ENCODE results near the gene UBE2J2.

Gene UBE2J2

DNA sequence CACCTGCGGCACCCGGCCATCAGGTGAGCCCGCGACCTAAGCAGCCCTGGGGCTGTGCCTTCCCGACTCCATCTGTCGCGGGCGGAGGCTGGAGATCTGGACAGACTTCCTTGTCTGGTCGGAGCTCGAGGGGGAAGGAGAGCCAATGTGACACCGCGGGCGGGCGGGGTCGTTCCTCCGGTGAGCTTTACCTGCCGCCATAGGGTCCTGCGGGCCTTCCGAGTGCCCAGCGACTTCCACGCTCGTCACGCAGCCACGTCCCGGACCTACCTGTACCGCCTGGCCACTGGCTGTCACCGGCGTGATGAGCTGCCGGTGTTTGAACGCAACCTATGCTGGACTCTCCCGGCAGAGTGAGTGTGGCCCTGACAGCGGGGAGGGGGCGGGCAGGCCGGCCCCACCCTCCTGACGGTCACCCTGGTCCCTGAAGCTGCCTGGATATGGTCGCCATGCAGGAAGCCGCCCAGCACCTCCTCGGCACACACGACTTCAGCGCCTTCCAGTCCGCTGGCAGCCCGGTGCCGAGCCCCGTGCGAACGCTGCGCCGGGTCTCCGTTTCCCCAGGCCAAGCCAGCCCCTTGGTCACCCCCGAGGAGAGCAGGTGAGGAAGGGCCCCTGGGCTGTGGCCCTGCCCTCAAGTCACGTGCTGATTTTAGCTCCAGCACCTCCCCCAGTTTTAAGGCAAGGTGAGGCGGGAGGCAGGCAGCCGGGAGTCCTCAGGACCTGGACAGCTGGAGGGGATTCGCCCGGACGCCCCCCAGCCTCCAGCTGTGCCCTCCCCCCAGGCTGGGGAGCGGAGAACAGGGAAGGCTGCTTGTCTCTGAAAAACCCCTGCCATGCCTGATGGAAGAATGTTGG is 35.8 kb upstream of the UBE2J2 start:
- no peak for DNase-seq (ENCODE audit: low read depth)

DNA sequence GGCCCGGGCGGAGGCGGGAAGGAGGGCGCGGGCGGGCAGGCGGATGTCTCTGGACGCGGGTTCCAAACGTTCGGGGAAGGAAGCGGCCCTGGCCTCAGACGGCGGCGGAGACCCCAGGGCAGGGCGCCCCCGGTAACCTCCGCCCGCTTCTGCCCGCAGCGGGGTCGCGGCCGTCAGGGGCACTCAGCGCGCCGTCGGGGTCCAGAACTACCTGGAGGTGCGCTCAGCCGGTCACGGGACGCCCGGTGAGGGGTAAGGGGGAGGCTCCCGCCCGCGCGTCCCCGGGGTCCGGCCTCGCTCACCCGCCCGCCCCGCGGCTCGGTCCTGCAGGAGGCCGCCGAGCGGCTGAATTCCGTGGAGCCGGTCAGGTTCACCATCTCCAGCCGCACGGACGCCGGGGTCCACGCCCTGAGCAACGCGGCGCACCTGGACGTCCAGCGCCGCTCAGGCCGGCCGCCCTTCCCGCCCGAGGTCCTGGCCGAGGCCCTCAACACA is 35.1 kb upstream of the UBE2J2 start:
- no peak for DNase-seq (ENCODE audit: low read depth)

DNA sequence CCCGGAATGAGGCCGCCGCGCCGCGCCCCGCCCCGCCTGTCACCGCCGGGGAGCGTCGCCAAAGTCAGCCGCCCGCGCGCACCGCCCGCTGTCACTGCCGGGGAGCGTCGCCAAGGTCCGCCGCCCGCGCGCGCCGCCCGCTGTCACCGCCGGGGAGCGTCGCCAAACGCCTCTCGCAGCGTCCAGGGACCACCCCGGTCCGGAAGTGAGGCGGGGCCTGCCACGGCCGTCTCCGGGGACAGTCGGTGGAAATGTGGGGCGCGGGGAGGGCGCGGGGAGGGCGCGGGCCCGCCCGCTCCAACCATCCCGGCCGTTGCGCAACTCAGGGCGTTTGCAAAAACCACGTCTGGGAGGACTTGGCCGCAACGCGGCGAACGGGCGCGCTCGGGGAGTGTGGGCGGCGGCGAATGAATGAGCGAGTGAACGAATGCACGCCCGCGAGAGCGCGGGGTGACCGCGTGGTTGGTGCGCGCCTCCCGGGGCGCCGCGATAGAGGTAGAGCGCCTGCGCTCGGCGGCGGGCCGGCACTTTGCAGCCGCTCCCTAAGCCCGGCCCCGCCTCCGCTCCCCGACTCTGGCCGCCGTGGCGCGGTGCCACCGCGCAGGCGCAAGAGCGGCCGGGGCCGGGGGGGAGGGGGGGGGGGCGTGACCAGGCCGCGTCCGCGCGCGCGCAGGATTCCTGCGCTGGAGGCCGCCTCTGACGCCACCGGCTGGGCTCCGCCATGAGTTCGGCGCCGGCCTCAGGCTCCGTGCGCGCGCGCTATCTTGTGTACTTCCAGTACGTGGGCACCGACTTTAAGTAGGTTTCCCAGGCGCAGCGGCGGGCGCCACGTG is 34.5 kb upstream of the UBE2J2 start, which contains the start of the genes ACAP3 and PUSL1:
Gene ACAP3 (minus strand): TSS at position 8 of the 833 bp plus-strand sequence. CDS start 115 bp downstream, outside the sequence.
Gene PUSL1 (plus strand): TSS at position 675 of the 833 bp plus-strand sequence. CDS start 47 bp downstream, at position 722.
- DNase-seq (ENCODE audit: low read depth), result peak; percentile 81

DNA sequence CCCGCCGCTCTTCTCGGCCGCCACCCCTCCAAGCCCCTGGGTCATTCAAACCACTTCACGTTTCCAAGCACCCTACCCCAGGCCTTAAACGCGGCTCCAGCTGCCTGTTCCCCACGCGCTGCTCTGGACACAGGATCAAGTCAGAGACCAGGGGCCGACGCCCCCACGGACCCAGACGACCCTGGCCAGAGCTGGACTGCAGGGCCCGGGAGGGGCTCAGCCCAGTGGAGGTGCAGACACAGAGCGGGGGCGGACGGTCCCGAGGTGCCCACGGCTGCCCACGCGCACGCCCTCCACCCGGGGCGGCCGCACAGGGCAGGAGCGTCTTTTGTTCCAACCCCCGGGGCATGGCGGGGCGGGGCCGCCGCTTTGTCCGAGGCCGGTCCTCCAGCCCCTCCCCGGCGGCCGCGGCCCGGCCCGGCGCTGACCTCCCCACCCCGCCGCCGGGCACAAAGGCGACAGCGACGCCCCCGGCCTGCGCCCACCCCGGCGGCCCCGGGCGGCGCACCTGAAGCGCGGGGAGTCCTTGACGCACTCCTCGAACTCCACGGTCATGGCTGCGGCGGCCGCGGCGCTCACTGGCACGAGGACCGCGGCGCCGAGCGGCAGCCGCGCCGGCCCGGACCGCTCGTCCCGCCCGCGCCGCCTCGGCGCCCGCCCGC is 33.7 kb upstream of the UBE2J2 start:
- DNase-seq (ENCODE audit: low read depth), result no peak

DNA sequence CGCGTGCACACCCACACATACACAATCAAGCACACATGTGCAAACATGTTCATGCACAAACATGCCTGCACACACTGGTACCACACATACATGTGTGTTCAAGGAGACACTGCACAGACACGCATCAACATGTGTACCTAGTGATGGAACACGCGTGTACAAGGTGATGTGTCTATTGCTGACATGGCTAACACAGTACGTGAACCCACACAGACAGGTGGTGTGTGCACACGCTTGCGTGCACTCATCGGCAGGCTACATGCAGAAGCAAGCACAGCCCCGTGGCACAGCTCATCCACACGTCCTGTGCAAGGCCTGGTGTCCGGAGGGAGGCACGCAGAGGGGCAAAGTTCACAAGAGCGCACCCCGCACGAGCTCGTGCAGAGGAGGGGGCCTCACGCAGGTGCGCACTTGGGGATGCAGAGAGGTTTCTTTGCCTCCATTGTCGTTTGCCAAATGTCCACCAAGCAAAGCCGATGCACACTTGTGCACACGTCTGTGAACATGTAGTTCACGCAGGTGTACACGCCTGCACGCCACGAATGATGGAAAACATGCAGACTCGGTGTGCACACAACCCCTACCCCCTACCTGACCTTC is 33.1 kb upstream of the UBE2J2 start:
- no peak for DNase-seq (ENCODE audit: low read depth)

DNA sequence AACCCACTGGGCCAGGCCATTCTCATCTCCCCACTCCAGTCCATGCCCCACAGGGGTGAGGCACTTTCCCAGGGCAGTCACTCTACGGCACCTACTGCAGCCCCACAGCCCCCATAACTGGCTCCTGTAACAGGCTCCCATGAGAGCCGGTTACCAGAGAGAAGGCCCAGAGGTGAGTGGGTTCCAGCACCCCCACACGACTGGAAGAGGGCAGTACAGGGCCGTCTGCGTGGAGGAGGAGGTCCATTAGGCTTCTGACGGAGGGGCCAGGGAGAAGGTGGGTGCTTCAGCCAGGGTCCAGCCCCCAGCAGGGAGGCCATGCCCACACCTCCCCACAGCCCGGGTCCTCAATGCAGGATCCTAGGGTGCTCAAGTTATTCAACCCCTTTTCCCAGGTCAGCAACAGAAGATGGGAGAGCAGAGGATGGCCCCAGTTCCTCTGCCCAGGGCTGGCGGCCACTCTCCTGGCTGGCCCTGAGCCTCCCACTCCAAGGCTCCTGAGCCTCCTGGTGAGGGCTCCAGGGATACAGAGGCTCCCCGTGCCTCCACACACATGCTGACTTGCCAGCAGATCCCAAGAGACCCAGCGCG is 32.5 kb upstream of the UBE2J2 start:
- no peak for DNase-seq (ENCODE audit: low read depth)

DNA sequence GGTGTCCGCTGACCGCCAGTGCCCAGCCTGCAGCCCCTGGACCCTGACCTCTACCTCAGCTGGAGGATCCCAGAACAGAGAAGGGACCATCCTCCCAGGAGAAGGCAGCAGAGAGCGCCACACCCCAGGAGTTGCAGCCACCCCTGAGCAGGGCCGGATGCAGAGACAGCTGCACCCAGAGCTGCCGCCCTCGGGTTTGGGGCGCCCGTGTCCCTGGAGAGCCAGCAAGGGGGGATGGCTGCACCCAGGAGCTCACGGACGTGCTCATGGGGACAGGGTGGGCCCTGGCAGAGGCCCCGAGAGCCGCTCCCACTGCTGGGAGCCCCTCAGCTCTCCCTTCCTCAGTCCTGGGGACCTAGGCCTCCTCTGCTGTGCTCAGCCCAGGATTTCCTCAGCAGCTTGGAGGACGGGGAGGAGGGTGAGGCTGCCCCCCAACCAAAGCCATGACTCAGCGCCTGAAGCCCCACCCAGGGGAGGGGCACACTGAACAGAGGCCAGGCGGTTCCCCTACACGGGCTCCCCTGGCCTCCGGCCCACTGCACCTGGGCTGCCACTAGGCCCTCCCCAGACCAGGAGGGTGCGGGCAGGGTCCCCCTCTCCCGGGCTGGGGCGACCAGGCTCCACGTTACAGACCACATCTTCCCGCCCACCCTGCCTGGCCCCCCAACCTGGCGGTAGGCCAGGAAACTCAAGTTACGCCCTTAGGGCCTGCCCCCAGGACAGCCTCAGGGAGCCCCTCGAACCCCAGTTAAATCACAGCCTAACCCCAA is 31.8 kb upstream of the UBE2J2 start:
- DNase-seq (ENCODE audit: low read depth), result peak; percentile 66

DNA sequence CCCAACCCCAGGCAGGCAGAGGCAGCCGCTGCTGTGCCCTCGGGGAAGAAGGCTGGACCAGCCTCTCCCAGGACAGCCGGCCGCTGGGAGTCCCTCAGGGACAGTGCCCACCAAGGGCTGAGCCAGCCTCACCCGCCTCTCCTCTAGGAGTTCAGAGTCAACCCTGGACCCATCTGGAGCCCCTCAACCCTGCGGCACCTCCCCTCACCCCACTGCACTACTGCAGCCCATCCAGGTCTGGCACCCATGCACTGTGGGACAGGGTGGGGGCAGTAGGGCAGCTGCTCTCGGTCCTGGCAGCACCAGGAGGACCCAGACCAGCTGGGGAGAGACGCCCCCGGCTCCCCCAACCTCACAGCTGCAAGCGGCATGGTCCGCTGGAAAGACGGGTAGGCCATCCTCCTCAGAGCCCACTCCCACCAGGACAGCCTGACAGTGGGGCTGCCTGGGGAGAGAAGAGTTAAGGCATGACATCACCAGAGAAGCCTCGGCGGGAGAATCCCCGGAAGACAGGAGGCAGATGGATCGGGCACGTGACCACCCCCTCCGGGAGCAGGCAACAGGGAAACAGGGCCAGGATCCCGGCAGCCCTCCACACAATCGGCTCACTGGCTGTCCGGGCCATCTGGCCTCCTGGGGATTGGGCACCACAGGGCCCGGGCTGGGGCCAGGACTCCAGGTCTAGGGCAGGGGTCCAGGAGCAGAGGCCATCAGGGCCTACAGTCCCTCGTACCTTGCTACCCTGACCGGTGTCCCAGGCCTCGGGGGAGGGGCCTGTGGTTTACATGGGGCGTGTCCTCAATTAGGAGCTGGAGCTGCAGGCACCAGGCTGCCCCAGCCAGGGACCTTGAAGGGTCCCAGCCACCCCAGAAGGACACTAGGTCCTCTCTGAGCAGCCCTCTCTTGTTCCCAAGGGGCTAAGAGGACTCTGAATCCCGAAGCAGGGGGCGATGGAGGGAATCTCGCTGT is 31.0 kb upstream of the UBE2J2 start:
- DNase-seq (ENCODE audit: low read depth), result no peak

DNA sequence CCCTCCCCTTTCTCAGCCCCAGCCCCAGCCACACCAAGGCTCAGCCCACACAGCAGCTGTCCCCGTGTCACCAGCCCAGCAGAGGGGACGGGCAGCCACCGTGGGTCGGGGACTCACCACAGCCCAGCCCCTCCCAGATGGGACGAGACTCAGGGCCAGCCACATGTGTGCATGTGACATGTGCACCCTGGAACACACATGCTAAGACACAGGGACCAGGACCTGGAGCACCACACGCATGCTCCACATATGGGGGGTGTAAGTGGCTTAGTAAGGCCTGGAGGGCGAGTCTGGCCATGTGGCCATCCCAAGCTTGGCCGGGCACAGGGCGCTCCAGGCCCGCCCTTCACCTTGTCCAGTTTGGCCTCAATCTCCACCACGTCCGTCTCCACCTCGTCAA is 30.1 kb upstream of the UBE2J2 start:
- DNase-seq (ENCODE audit: low read depth), result no peak

DNA sequence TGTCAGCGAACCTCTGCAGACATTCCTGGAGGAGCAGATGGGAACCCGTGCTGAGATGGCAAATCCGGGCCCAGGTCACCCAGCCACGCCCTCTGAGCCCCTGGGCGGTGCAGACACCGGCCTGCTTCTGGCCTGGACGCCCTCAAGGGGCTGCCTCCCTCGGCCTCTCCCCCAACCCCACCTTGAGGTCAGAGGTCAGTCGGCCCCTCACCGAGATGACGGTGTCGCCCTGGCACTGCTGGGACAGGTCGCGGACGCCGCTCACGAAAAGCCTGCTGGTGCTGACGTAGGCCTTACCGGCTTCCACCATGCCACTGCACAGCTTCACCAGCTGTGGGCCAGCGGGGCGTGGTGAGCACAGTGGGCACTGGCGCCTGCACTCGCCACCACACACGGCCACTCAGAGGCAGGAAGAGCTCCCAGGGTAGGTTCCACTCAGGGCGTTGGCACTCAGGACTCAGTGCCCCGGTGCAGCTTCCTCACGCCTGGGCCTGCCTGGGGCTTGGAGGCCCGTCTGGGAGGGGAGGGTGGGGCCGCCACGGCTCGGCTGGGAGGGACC is 29.4 kb upstream of the UBE2J2 start:
- DNase-seq (ENCODE audit: low read depth), result no peak

DNA sequence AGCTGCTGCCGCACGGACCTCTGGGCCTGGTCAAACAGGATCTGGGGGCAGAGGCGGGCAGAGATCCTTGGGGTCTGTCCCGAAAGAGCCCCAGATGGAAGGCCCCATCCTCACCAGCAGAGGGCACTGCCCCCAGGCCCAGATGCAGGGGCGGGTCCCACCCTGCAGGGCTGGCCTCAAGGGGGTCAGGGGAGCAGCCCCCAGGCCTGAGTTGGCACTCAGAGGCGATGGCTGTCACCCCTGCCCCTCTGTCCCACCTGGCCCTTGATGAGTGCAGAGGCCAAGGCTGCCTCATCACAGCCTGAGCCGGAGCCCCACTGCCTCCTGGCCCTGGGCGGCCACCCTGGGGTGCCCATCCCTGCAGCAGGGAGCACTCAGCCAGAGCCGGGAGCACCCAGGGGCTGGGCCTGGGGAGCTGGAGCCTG is 28.4 kb upstream of the UBE2J2 start:
- no peak for DNase-seq (ENCODE audit: low read depth)

DNA sequence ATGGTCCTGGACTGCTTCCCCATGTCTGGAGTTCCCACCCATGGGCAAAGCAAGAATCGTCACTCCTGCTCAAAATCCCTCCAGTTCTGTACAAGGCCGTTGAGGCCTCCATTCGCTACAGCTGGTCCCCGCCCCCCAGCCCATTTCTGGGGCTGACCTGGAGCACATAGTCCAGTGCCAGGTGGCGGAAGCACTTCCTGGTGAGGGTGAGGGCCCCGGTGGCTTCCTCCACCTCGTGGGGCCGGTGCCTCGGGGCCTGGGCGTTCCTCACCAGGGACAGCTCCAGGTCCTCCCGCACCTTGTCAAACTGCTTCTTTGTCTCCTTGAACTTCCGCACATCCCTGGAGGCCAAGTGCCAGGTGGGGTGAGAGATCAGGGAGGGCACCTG is 26.7 kb upstream of the UBE2J2 start:
- DNase-seq (ENCODE audit: low read depth), result no peak

DNA sequence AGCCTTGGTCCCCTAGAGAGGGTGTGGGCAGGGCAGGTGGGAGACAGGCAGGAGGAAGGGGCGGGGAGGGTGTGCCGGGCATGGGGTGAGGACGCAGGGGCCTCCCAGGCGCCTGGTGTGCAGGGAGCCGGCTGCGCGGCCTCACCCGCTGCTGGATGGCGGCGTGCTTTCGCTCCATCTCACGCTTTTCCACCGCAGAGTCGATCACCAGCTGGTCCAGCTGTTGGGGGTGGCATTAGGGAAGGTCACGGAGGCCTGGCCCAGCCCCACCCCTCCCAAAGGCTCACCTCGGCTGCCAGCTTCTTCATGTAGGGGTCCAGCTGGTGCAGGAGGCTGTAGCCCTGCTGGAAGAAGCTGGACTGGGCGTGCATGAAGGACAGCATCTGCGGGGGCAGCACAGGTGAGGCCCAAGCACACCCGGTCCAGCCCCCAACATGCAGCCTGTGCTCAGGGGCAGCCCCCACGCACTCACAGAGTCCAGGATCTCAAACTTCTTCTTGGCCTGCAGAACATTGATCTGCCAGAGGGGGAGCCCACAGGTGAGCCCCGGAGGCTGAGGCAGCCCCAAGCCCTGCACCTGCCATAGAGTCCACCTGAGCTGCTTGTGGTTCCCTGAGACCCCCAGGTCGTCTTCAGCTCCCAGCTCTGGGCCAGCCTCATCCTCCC is 26.2 kb upstream of the UBE2J2 start:
- no peak for DNase-seq (ENCODE audit: low read depth)

DNA sequence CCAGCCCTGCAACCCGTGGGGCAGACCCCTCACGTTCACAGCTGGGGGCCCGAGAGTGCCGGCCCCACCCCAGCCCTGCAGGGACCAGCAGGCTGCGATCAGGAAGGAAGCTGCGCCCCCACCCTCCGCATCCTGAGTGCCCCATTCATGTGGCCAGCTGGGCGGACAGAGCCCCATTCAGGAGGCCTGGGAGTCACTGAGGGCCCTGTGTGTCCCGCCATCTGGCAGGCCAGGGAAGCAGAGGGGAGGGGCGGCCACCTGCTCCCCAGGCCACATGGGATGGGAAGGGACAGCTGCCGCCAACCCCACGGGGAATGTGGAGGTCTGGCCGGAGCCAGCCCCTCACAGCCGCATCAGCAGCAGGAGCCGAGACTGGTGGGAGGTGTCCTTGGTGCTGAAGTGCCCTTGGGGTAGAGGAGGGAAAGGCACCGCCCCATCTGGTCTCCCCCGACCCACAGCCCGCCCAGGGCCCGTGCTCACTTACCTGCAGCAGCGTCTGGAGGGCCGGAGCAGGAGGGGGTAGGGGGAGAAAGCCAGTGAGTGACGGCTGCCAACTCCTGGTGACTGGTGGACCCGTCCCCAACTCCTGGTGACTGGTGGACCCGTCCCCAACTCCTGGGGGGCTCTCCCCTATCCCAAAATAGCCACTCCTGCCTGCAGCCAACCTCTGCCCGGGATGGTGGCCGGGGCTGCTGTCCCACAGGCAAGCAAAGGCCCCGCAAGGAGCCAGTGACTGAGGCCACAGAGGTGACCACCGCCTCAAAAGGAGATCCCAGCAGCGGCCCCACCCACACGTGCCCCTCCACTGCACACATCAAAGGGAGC is 25.4 kb upstream of the UBE2J2 start:
- no peak for DNase-seq (ENCODE audit: low read depth)

DNA sequence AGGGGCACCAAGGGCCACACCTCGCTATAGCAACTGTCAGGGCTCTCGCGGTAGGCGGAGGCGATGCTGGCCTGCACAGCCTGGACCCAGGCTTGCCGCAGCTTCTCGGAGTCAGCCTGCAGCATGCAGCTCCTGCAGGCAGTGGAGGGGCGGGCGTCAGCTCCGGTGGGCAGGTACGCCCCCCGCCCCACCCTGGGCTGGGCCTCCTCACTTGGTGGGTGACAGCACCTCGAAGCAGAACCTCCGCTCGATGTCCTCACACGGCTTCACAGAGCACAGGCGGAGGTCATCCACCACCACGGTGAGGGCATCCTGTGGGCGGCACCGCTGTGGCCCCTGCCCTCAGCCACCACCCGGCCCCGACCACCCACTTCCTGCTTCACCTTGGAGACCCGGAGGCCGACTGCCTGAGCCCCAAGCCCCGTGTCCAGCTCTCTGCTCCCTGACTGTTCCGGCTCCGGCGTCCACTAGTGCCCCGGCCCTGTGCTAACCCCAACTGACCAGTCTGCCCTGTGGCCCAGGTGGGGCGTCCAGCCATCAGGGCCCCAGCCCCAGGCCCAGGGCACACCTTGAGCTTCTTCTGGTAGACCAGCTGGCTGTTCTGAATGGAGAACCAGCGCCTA is 24.3 kb upstream of the UBE2J2 start:
- no peak for DNase-seq (ENCODE audit: low read depth)

DNA sequence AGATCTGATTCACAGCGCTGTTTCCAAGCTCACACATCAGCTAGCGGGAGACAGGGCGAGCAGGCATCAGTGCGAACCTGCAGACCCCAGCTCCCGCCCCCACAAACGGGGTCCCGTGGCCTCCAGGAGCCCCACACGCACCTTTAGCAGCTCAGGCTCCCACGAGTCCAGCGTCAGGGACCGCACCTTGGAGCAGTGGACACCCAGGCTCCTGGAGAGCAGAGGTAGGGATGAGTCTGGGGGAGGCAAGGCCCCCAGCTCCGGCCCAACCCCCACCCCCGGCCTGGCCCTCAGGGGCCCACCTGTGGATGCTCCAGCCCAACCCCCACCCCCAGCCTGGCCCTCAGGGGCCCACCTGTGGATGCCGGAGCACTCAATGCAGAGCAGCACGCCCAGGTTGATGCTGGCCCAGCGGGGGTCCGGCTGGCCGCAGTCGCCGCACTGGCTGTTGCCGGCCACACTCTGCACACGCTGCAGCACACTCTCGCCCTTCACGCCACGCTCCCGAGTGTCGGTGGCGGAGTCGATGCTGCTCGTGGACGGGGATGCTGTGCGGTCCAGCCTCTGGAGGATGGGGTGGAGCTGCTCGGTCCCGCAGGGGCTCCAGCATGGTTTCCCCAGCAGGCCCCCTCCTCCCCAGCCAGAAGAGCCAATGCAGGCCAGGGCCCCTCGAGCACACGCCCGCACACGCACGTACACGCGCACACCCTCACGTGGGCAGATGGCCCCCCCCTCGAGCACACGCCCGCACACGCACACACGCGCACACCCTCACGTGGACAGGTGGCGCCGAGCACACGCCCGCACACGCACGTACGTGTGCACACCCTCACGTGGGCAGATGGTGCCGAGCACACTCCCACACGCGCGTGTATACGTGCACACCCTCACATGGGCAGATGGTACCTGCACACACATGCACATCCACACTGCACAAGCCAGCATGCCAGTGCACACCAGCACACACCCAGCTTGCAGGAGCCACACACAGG is 22.7 kb upstream of the UBE2J2 start:
- DNase-seq (ENCODE audit: low read depth), result no peak
